Measurements from ENCODE around the gene FHL1.

- no peak for TF ChIP-seq POLR2A (IDR thresholded peaks at IDR 0.05)
- TF ChIP-seq CTCF (IDR thresholded peaks at IDR 0.05) = no peak
- no peak for TF ChIP-seq POLR2AphosphoS5 (IDR thresholded peaks at IDR 0.05; ENCODE audit: insufficient read depth in 1 of 2, low read depth in 1 of 2)
These were observed 80.9 kb downstream of the FHL1 start for GRCh38 chrX:136227948-136228838.
